GM18909 (cell line): ENCODE data around the gene LTBP3.
A peak's percentile ranks its signal among the peaks of the same experiment; 100 is the strongest.

ENCODE experiments used
- ATAC-seq: cut with Tn5 transposase; IDR thresholded peaks from one replicate; pipeline ENCODE4 v1.9.1; 2021; ENCODE audit warnings: mild to moderate bottlenecking; ENCODE audit not compliant: unreplicated experiment, poor library complexity

The LTBP3 gene

DNA sequence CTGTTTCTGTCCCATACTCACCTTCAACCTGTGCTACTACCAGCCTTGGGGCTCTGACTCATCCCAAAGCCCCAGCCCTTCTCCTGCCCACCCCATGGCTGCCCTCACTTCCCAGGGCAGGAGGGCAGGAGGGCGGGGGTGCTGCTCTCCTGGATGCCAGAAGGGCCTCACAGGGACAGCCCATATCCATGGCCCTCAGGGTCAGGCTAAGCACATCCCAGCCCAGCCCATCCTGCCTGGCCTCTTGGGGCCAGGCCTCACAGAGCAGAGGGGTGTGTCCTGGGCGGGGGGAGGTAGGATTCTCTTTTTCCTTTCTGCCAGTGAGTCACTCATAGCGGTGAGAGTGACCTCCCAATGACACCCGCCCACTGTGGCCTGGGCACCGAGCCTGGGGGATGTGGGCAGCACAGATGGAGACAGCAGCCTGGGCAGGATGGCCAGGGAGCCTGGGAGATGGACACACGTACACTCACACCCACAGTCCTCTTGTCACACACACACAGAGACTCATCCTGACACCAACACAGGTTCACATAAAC lies 2.4 kb downstream of the LTBP3 start:
- ATAC-seq = no peak

DNA sequence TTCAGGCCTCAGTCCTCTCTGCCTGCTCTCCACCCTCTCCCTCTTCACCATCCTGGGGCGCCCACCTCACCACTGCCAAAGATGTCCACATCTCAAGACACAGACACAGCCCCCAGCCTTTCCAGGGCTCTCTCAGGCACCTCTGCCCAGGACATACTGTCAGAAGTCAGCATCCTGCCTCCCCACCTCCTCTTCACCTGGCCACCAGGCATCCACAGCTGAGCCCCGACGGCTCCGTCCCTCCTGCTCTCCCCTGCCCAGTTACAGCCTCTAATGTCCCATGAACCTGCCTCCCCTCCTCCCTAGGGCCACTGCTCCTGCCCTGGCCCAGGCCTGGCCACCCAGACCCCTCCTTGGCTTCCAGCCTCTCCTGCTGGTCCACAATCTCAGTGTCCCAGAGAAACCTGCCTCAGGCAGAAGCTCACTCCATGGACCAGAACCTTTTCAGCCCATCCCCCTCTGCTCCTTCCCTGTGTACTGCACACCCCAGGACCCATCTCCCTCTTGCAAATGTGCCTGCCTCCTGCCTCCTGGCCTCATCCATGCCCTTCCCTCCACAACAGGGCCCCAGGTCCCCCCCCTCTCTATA lies 3.2 kb downstream of the LTBP3 start:
- ATAC-seq = no peak

DNA sequence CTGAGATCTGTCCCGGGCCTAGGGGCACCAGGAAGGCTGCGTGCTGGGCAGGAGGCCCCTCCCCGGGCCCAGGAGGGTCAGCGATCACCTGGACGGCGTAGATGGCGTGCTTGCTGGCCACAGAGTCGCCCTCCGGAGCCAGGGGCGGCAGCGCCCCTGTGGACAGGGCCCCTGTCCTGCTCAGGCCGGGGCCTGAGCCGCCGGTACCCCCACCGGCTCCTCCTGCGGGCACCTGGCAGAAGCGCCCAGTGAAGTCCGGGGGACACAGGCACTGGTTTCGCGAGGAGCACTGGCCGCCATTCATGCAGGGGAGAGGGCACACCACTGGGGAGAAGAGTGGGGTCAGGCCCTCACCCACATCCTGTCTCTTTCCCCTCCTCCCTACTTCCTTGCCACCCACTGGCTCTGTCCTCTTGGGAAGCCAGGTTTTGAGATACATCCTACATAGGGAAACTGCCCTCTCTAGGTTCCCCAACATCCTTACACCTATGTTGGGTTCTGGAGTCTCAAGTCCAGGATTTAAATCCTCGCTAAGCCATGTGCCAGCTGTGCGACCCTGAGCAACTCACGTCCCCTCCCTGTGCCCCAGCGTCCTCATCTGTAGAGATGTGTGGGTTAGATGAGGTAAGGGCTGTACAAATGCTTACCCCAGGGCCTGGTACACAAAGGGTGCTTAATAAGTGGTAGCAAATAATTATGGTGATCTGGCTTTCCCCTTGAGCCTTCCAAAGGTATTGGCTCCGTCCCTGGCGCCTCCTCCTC lies 3.9 kb downstream of the LTBP3 start:
- ATAC-seq = no peak

GRCh38 chr11:65553301-65554001 lies 4.7 kb downstream of the LTBP3 start:
- ATAC-seq = no peak

DNA sequence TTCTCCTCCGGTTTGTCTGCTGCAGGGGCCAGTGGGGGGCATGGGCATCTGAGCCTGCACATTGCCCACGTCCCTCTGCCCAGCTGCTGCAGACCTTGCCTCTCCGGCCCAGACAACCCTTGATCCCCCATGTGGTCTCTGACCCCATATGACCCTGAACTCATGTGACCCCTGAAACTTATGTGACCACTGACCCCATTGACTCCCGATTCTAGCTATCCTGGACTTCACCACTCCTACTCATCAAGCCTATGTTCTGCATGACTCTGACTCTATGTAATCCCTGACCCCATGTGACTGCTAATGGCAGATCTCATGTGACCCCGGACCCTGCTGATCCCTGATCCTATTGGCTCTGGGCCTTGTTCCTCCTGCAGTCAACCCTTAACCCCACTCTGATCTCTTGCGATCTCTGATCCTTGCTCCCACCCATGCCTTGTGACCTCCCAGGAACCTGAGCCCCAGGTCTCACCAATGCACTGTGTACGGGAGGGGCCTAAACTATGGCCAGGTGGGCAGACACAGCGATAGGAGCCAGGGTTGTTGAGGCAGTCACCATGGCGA lies 5.7 kb downstream of the LTBP3 start:
- no peak for ATAC-seq

GRCh38 chr11:65551572-65552387 lies 6.4 kb downstream of the LTBP3 start:
- ATAC-seq = no peak

- ATAC-seq = no peak
Measured at GRCh38 chr11:65549096-65549495, 9.1 kb downstream of the LTBP3 start.

DNA sequence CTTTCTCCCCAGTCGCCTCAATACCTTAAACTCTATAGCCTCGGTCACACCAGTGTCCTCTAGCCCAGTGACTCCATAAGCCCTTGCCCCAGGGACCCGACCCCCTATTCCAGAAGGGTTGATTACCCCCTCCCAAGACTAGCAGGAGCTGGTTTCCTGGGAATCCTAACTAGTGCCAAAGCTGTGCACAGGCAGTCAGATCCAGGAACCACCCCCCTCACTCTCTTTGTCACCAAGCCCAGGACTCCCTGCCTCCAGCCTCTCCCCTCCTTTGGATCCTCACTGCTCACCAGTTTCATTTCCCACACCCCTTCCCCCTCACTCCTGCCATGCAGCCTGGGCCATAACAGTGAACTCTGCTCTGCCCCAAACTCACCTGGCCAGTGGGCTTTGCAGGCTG lies 9.8 kb downstream of the LTBP3 start:
- no peak for ATAC-seq

- ATAC-seq = no peak
Measured at GRCh38 chr11:65547446-65548125, 10.6 kb downstream of the LTBP3 start.

DNA sequence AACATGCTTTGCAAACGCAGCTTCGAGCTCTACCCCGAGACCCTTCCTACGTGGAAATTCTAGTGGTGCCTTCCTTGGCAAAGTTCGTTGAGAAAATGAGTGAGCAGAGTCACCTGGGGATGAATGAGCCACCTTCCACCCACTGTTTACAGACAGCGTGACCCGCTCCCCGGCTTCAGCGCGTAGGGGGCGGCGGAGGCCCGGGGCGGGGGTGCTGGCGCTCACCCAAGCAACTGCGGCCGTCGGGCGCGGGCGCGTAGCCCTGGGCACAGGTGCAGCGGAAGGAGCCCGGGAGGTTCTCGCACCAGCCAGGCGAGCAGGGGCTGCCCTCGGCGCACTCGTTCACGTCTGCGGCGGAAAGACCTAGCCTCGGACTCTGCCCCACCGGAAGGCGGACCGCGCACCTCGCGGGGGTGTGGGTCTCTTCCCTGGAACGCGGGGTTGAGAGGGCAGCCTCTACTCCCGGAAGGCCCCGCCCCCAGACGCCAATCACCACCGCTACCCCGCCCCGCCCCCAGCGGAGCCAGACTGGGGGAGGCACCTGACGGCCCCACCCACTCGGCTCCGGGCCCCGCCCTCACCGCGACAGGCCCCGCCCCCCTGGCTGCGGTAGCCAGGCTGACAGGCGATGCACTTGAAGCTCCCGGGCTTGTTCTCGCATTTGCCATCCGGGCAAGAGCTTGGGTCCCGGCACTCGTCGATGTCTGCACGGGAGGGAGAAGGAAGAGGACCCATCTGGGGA lies 11.8 kb downstream of the LTBP3 start:
- peak; percentile 78 for ATAC-seq

DNA sequence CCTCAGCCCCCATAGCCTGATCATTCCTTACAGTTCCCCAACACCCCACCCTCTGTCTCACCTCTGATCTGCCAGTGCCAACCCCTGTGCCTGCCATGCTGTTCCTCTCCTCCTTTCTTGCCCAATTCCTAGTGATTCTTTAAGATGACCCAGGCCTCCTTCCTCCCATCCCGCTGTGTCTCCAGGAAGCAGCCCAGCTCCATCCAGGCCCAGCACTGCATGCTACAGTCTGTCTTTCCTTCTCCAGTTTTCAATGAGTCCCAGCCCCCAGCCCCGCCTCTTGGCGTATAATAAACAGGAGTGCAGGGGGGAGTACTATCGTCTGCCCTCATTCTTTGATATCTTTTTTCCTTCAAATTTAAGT lies 12.3 kb downstream of the LTBP3 start:
- no peak for ATAC-seq

DNA sequence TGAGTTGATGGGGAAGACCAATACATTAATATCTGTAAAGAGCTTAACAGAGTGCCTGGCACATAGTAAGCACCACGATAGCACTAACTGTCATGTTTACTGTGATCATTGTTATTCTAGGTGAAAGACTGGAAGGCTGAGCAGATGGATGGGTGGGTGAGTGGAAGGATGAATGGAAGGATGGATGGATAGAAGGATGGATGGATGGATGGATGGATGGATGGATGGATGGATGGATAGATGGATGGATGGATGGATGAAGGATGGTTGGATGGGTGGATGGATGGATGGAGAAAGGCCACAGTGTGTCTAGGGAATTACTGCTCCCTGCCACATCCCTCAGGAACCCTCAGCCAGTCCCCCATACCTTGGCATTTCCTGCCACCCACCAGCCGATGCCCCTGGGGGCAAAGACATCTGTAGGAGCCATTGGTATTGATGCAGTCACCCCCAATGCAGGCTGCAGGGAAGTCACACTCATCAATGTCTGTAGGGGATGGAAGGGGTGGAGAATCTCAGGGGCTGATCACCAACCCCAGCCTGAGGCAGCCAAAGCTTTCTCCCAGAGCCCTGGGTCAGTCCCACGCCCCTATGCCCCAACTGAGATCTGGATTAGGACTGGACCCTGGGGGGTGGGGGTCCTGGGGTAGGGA lies 15.3 kb downstream of the LTBP3 start:
- no peak for ATAC-seq

- no peak for ATAC-seq
Measured at GRCh38 chr11:65541093-65541982, 16.8 kb downstream of the LTBP3 start.

DNA sequence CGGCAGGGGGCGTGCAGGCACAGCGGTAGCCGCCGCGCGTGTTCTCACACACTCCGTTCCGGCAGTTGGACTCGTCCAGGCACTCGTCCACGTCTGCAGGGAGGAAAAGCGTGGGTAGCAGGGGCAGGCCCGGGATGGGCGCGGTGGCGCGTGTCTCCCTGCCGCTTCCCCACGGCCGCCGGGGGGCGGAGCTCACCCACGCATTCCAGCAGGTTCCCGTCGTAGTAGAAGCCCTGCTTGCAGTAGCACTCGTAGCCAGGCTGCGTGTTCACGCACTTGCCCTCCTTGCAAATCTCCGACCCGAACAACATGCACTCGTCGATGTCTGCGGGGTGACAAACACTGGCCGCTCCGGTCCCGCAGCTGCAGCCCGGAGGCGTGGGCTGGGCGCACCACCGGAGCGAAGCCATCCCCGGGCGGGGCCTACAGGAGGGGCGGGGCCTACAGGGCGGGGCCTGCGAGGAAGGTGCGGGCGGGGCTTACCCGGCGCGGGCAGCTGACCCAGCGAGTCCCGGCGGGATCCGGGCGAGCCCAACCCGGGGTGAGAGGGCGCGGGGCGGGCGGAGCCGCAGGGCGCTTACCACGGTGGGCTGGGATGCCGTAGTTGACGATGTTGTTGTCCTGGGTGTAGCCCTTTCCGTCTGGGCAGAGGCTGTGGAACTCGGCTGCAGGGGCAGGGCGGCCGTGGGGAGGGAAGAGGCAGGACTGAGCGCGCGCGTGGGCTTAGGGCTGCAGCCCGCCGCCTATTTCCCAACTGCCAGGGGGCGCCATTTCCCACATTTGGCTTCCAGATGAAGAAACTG lies 17.7 kb downstream of the LTBP3 start:
- ATAC-seq = peak; percentile 69

DNA sequence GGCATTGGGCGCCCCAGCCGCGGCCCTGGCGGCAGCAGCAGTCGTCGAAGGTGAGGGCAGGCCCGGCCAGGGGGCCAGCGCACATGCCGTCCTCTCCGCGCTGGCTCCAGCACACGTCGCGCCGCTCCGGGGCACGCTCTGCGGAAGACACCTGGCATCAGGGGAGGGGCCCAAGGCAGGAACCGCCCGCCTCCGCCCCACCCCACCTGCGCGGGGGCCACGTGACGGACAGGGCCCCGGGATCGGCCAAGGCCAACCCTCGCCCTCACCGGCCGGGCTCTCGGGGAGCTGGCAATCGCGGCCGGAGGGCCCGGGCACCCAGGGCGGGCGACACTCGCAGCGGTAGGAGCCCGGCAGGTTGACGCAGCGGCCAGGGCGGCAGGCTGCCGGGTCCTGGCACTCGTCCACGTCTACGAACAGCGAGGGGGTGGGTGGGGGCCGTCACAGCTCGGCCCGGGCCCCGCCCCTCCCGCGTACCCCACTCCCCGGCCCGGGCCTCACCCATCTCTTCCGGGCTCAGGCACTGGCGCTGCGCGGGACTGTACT lies 18.3 kb downstream of the LTBP3 start:
- ATAC-seq = peak; percentile 54

- ATAC-seq = no peak
Measured at GRCh38 chr11:65538915-65539743, 19.0 kb downstream of the LTBP3 start.
